OCI-LY3 (cell line): Measurements from ENCODE around the gene ANKRD9.

Experiments
- CTCF ChIP-seq: fragments of 200-600, 300-600 bp; sonication (generic); IDR thresholded peaks from 2 replicates; pipeline ENCODE4 v1.5.1; 2014; ENCODE audit warnings: antibody characterized with exemption, low read length, low read depth
- EZH2phosphoT487 ChIP-seq: fragments of 200-600 bp; shearing (Covaris generic); IDR thresholded peaks from 2 replicates; pipeline ENCODE4 v1.6.1; 2018; ENCODE audit warnings: antibody characterized with exemption, mixed run types, low read depth

- TF ChIP-seq CTCF (no peak), EZH2phosphoT487 (no peak)
These were observed 17.1 kb downstream of the ANKRD9 start for GRCh38 chr14:102492531-102492910.
